Colon (tissue), 2 donors: Measurements from ENCODE around the gene PRCC.

Source experiments
- FAIRE-seq: peaks from 2 replicates; lab custom pipeline; 2012; peaks lifted over from hg19 to GRCh38; lab: Jason Lieb, UNC
- donor health status: control.
- donor health status: control.

Gene PRCC

DNA sequence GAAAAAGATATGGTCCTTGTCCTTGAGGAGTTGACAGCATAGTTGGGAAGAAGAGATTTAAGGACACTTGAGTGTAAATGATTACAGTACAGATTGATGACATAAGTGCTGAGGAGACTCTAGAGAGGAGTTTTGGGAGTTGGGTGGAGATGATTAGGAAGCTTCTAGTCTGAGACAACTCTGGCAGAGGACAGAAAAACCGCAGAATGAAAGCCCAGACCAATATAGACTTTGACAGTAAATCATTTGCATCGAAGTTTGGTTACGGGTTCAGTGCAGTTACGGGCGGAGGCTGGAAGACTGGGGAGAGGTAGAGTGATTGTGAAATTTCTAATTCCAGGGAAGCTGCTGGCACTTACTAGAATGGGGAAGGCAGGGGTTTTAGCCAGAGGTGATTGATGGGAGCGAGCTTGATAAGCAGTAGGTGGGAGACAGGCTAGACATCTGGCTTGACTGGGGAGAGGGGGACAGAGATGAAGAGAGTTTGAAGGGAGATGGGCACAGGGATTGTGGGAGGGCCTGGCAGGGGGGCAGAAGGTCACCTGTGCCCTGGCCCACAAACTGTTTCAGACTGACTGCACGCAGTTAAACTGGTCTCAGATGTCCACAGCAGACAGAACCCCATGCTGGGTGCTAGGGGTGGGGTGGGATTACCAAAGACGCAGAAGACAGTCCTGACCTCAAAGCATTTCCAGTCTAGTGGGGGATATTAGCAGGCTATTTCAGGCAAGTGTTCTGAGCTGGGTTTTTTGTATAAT, 29.2 kb downstream of the PRCC start:
- FAIRE-seq: no peak

DNA sequence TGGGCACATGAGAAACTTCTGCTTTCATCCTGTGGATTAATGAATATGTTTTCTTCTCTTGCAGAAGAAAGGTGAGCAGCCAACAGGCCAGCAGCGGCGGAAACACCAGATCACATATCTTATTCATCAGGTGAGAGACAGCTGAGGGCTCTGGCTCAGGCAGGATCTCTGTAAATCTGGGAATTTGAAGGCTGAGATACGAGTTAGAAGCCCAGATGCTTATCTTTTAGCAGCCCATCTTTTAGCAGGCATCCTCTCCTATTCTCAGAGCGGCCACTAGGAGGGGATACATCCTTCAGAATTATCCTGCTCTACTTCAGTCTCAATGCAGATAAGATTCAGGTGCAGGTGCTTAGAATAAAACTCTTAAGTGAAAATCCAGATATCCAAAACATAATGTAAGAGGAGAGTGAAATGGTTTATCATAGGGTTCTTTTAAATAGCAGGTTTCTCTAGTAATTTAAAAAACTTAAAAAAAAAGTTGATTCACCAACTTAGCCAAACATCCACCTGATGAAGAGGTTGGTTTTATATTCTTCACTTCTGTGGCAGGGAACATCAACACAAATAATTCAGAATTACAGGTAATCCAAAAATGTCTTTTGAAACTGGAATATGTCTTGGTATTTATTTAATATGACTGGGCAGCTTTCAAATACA, 30.0 kb downstream of the PRCC start:
- FAIRE-seq: no peak

DNA sequence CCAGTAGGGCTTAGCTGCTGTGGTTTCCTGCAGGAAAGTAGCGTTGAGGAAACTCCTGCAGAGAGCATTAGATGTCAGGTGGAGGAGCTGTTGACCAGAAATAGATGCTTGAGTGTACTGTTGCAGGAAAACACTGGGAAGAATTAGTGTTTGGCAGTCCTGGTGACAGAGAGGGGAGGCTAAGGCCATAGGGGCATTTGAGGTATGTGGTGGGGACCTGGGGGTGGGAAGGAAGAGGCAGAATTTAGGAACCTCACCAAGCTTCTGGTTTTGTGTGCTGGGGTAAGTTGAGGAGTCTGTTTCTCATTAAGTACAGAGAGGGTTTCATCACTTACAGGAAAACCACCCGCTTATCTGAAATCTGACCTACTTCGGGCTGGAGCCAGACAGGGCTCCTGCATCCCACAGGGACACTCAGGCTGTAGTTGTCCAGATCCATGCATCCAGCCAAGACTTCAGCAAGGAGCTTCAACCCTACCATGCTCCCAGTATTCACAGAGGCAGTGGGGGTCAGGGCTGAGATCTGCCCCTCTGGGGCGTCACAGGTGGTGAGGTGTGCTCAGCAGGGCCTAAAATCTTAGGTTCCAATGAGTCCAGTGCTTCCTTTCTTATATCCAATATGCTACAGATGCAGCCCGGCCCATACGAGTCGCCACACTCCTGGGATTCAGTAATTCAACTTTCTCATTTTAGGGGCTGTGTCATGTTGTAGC, 34.2 kb downstream of the PRCC start:
- no peak for FAIRE-seq

DNA sequence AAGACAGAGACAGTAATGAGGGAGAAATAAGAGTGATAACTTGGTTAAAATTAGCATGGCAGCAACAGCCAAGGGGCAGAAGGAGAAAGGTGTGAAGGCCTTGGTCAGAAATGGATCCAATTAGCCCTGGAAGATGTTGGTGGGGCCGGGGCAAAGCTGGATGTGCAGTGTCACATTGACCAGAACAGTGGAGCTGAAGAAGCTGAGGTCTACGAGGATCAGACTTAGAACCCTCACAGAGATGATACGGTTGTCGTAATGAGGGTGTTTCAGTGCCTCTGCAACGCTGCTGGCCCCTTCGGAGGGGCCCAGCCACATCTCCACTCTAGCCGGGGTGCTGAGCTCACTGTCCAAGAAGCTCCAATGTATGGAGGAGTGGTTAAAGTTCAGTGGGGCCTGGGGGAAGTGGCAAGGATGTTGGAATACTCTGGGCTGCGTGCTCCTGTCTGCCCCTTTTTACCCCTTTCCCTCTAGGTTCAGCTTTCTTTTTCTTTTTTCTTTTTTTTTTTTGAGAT, 35.1 kb downstream of the PRCC start:
- no peak for FAIRE-seq

DNA sequence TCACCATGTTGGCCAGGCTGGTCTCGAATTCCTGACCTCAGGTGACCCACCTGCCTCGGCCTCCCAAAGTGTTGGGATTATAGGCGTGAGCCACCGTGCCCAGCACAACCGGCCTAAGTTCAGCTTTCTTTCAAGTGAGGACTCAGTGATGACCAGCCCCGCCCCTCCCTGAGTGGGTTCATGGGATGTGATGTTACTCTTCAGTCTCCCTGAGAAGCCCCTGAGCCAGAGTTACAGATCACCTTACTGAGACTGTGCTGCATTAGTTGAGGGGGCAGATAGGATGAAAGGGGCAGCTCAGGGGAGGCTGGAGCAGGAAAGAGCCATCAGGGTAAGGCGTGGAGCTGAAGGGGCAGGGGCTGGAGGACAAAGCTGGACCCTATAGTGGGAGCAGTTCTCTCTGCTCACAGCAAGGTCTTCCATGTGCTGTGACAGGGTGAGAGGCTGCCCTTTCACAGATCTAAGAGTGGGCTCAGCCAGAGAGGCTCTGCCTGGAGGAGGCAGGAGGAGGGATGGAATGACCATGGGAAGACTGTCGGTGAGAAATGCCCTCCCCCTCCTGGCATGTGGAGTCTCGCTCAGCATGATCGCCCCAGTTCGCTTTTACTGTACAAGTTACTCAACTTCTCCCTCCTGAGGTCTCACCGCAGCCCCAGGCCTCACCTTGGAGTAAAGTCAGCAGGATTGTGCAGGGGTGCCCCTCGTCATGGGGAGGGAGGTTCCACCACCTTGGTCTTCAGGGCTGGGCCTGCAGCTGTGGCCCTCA, 35.9 kb downstream of the PRCC start:
- no peak for FAIRE-seq

DNA sequence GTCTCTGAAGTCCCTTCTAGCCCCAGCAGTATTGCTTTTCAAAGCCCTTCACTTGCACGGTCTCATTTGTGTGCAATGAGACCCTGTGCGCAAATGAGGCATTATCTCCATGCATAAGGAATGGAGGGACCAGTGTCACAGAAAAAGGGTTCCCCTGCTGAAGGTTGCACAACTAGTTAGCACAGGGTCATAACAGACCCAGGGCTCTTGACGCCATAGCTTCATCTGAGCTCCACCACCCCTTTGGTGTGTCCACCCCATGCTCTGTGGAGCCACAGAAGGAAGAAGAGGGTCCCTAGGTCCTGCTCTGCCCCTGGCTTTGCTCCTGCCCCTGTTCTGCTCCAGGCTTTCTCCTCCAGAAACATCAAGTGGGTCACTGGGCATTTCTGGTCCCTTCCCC, 36.7 kb downstream of the PRCC start:
- no peak for FAIRE-seq

DNA sequence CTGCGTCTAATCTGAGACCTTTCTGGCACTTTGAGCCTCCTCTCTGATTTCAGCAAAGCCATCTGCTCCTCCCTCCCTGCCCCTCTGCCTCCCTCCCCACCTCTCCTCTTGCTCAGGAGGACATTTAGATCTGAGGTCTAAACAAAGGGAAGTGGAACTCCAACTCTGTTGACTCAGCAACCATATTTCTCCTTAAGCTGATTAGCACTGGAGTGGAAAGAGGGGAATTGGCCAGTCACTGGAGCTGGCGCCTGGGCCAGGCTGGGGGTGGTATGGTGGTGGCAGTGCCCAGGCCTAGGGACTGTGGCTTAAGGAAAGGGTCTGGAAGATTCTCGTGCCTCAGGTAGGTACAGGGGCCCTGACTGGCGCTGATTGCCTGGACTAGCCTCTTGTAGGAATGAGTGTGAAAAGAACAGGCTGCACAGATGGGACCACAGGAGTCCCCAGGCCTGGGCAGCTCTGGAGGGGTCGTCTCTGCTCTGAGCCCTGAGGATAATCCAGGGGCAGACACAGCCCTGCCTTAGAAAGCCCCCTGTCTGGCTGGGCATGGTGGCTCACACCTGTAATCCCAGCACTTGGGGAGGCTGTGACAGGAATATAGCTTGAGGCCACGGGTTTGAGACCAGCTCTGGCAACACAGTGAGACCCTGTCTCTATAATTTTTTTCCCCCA, 37.4 kb downstream of the PRCC start:
- FAIRE-seq: no peak

DNA sequence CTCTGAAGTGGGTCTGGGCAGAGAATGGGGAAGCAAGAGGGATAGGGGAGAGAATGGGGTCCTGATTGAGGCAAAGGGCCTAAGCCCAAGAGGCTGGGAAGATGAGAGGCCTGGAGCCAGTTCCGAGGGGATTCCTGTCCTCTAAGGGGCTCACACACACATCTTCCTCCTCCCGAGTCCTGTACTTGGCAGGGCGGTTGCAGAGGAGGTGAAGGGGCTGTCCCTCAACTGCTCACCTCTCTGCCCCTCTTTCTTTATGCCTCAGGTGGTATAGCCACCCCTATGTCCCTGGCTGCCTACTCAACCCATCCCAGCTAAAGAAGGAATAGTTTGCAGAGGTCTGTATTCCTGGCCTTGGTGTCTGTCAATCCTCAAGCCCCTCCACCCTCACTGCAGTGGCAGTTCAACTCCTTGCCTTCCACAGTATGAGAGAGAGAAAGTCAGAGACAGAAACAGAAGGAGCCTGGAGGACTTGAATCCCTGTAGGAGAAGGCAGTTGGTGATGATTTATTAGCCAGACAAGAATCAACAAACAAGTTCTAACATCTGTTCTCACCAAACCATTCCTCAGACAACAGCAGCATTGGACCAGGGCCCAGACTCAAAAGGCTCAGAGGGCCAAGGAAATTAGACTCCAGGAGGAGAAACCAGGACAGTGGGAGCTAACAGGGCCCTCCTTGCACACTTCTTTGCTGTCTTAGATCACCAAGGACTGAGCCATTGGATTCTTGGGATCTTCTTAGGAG, 38.6 kb downstream of the PRCC start:
- FAIRE-seq: no peak

DNA sequence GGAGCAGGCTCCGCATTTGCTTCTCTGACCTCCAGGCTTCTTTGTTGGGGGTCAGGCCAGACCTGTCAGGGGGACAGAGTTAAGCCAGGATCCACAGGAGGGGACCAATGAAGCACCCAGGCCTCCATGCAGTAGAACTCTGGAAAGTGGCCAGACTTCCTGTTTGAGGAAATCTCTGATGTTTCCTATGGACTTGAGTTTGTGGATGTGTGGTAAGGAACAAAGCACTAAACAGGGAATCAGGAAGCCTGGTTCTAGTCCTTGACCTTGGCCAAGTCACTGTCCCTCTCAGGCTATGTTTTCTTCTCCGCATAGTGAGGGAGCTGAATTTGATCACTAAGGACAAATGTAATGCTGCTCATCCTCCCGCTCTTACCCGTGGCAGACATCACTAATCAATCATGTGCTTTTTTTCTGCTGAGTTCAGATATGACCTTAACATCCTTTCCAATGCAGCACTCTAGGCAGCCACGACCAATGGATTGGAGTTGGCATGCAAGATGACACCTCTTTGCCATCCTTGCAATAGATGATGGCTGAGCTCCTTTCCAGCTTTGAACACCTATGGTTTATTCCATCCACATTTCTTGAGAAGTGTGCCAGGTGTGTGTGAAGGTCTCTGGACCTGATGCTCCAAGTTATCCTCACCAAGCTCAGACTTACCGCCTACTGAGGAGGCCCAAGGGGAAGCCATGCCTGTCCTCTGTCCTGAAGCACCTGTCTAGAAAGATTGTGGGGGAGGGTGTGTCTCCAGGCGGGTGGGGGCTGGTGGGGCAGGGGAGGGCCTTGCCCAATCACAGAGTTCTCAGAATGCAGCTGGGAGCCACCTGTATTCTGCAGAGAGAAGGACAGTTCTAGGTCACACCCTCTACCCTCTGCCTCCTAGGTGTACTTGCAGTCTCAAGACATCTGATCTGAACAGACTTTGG, 39.4 kb downstream of the PRCC start:
- no peak for FAIRE-seq

DNA sequence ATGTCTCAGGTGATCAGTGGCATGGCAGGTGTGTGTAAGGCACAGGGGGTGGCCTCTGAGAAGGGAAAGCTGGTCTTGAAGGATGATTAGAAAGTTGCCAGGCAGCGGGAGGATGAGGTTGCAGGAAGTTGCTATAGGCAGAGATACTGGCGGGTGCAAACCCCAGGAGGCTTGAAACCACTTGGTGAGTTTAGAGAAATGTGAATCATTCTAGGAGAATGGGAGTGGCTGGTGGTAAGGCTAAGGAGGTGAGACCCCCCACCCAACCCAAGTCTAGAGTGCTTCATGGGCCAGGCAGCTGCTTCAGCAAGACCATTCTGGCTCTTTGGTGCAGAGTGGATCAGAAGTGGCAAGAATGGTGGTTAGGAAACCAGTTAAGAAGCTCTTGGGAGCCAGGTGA, 40.3 kb downstream of the PRCC start:
- no peak for FAIRE-seq

DNA sequence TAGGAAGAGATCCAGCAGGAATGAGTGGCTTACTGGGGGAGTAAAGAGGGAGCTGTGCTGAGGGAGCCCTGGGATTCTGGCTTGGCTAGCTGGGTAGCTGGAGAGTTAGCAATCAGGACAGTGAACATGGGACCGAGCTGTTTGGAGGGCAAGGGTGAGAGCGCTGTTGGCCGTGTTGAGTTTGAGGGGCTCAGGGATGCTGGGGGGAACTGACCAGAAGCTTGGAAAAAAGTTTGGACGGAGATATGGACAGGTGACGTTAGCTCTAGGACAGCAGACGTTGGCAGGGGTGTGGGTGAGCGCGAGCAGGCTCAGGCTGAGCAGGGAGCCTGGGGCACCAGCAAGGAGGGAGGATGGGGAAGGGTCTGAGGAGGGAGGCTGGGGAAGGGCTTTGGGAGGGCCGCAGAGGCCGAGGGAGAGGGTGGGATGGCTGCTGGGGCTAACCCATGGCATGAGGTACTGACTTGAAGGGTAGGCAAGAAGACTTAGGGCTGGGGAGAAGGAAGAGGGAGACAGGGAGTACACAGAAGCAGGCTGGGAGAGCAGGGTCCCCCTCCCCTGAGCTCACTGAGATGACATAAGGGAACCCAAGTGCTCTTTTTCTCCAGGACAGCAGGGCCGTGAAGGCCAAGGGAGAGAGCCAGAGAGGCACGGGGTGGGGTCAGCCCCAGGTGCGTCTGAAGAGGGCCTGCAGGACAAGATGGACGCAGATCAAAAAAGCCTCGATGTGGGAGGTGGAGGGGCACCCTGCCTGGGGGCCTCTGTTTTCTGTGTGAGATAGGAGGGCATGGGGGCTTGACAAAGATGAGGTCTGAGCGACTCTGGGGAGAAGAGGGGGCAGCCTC, 41.1 kb downstream of the PRCC start:
- no peak for FAIRE-seq

DNA sequence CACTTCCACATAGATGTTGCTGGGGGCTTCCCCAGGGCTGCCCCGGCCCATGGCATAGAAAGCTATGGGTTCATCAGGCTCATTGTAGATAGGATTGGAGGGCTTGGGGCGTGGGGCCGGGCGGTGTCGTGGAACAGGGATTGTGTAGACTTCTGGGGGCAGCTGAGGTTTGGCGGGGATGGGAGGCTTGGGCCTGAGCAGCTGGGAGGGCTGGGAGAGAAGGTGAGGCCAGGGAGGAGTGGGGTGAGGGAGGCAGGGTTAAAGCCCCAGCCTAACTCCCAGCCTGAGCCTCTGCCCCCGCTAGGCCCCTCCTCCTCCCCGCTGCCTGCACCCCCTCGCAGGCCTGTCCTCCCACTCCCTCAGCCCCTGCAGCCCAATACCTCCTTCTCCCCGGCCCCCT, 41.9 kb downstream of the PRCC start:
- no peak for FAIRE-seq

DNA sequence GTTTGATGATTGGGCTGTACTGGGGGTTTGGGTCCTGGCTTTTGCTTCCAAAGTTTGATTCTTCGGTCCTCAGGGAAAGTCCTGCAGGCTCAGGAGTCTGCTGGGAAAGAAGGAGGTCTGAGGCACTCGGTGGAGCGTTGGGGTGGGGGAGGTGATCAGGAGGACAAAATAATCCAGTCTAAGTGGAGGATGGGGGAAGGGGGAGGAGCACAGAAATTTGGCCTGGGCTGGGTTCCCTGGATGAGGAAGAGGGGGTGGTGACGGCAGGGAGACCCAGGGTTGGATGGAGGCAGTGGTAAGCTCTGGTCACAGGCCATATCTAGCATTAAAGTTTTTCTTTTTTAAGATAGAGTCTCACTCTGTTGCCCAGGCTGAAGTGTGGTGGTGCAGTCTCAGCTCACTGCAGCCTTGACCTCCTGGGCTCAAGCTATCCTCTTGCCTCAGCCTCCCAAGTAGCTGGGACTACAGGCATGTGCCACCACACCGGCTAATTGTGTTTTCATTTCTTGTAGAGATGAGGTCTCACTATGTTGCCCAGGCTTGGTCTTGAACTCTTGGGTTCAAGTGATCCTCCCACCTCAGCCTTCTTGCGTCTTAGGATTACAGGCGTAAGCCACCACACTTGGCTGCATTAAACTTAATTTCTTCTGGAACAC, 42.5 kb downstream of the PRCC start:
- no peak for FAIRE-seq

DNA sequence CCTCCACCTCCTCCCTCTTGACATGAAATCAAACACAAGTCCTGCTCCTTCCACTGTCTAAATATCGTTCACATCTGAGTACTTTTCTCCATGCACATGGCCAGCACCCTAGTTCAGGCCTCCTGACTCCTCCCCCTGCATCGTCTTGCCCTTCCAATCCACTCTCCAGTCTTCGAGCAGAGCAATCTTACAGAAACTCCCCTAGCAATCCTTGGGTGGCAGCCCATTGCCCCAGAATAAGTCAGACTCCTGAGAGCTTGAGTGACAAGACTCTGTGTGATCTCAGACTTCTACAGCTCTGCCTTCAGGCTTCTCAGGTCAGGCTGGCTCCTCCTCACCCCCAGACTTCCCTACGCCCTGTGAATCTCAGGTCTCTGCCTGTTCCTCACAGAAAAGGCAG, 43.8 kb downstream of the PRCC start:
- FAIRE-seq: no peak

DNA sequence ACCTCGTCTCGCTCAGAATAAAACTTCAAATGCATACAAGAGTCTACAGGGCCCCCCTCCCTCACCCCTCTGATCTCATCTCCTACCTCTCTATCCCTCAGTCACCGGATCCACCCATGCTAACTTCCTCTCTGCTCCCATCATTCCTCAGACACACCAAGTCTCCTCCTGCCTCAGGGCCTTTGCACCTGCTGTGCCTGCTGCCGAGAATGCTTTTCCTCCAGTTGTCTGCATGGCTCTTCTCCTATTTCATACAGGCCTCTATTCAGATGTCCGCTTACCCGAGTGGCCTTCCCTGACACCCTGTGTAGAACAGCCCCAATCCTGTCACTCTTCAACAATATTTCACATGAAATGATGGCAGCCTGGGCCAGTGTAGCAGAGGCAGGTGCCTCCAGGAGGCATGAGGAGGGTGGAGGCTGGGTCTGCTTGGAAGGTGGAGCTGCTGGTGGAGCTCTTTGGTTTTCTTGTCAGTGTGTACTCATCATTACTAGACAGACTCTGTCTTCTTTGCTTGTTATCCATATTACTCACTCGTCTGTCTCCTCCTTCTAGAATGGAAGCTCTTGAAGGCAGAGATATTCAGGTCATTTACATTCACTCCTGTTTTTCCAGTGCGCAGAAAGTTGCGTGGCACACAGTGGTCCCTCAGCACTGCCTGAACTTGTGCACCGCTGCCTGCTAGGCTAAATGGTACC, 45.1 kb downstream of the PRCC start:
- FAIRE-seq: no peak

DNA sequence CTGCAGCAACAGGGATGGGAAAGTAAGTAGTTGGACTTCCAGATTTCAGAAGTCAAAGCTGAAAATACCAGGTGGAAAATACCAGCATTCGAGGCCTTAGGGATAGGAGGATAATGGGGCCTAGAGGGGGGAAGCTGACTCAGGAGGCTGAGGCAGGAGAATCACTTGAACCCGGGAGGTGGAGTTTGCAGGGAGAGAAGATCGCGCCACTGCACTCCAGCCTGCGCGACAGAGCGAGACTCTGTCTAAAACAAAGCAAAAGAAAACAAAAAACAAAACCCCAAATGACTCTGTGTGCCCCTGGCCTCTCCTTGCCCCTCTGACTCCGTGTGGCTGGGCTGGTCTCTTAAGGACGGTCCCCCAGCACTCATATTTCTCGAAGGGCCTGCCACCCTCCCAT, 46.0 kb downstream of the PRCC start:
- FAIRE-seq: no peak

DNA sequence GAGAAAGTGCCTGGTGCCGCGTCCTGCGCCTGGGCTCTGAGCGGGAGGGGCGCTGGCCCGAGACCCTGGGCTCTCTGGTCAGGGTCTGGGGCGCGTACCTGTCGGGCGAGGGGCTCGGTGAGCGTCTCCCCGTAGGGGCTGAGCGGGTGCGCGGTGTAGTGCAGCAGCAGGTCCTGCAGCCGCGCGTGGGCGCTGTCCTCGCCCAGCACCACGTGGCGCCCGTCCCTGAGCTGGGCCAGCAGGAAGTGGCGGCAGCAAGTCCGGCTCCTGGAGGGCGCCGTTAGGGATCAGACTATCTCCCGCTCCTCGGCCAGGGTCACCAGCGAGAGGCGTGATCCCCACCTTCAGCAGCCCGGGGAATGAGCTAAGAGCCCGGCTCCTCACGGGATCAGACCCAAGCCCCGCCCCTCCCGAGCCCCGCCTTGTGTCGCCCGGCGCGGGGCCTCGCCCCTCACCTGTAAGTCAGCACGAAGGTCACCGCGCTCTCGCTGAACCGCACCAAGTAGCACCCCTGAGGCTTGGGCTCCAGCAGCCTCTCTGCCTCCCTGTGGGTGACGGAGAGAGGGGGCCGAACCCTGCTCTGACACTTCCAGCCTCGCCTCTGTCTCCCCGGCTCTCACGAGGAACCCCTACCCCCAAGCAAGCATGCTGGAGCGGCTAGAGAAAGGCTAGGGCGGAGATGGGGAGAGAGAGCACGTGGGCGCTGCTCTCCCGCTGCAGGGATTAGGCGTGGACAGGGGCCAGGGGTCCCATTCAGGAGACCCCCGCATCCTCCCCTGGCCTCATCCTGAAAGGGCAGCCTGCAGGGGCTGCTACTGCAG, 46.6 kb downstream of the PRCC start:
- no peak for FAIRE-seq
